HUES48 (cell line): ENCODE data around the gene MYDGF.
A peak's percentile ranks its signal among the peaks of the same experiment; 100 is the strongest.
"Not testable (repeated sequence)": the region's sequence is repeated elsewhere in the genome, so short reads cannot be mapped to it uniquely, and the experiment has no call there.

Experiments
- H3K27ac ChIP-seq: one replicate; pipeline ENCODE4 v1.7.0; 2013; ENCODE audit warnings: low read depth, low read length, inconsistent platforms
- H3K27me3 ChIP-seq: 2 replicates; pipeline ENCODE4 v1.6.1; 2013; ENCODE audit warnings: mild to moderate bottlenecking, low read length; ENCODE audit not compliant: control insufficient read depth, insufficient read depth
- H3K36me3 ChIP-seq: 2 replicates; pipeline ENCODE4 v1.6.1; 2013; ENCODE audit warnings: low read length; ENCODE audit not compliant: control insufficient read depth, insufficient read depth
- H3K4me1 ChIP-seq: 2 replicates; pipeline ENCODE4 v1.6.1; 2013; ENCODE audit warnings: mild to moderate bottlenecking, low read length; ENCODE audit not compliant: control insufficient read depth, insufficient read depth
- H3K4me3 ChIP-seq: 2 replicates; pipeline ENCODE4 v1.5.1; 2013; ENCODE audit warnings: mild to moderate bottlenecking, low read depth, low read length
- H3K9ac ChIP-seq: 2 replicates; pipeline ENCODE4 v1.6.1; 2013; ENCODE audit warnings: mild to moderate bottlenecking, low read depth, low read length, moderate library complexity
- H3K9me3 ChIP-seq: 2 replicates; pipeline ENCODE4 v1.6.1; 2013; ENCODE audit warnings: low read length; ENCODE audit not compliant: control insufficient read depth, insufficient read depth

MYDGF gene

DNA sequence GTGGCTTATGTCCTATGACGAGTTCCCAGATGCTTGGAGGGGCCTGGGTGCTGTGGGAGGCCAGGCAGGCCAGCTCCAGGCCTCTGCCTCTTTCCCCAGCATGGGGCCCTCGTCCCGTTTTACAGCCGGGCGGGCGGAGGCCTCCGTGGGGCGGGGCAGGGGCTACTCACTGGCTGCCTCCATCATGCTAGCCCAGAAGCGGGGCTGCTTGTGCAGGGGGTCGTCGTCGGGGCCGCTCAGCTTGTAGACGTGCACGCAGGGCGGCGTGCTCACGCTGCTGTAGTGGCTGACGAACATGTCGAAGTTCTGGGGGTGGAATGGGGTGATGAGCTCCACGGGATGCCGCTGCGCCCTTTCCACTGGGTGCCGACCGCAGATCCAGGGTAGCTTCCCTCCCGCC, 18.4 kb upstream of the MYDGF start:
- peaks cover 70% of the 10 kb centered on the region for H3K36me3 ChIP-seq
- H3K27me3 ChIP-seq: no peaks in the 10 kb centered on the region
- H3K4me3 ChIP-seq: no peak overlapping the region
- H3K27ac ChIP-seq: no peak overlapping the region
- no peak overlapping the region for H3K9ac ChIP-seq
- H3K4me1 ChIP-seq: no peaks in the 10 kb centered on the region
- H3K9me3 ChIP-seq: no peaks in the 10 kb centered on the region

DNA sequence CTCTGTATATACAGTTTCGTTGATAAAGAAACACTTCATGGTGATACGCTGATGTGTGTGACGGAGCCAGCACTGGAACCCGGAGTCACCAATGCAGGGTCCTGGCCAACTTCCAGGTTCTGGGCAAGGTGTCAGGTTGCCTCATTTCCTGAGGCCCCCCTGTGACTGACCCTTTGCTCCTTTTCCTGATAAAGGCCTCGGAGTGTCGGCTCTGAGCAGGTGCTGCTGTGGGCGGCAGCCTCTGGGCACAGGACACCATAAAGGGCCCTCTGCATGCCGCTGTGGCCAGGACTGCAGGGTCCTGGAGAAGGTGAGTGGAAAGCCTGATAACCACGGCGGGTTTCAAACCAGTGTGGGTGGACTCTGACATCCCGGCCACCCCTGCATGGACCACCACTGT, 17.3 kb upstream of the MYDGF start:
- H3K36me3 ChIP-seq: peaks cover 61% of the 10 kb centered on the region
- no peaks in the 10 kb centered on the region for H3K4me1 ChIP-seq
- H3K9ac ChIP-seq: no peak overlapping the region
- no peak overlapping the region for H3K4me3 ChIP-seq
- no peaks in the 10 kb centered on the region for H3K27me3 ChIP-seq
- no peak overlapping the region for H3K27ac ChIP-seq
- no peaks in the 10 kb centered on the region for H3K9me3 ChIP-seq

DNA sequence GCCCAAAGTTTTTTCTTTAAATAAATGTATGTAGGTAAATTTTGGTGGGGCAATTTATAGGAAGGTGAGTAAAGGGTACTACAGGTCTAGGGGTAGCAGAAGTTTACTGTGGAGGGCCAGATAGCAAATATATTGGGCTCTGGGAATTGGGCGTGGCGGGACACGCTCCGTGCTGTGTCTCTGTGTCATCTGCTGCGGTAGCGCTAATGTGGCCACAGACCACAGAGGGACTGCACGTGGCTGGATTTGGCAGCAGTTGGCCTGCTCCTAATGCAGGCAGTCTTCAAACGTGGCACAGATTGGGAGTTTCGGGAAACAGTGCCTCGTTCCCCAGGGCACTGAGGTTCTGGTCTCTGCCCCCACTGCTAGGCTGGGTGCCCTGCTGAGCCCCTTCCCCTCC, 16.6 kb upstream of the MYDGF start:
- peaks cover 59% of the 10 kb centered on the region for H3K36me3 ChIP-seq
- no peaks in the 10 kb centered on the region for H3K9me3 ChIP-seq
- H3K9ac ChIP-seq: no peak overlapping the region
- H3K27me3 ChIP-seq: no peaks in the 10 kb centered on the region
- H3K4me3 ChIP-seq: no peak overlapping the region
- H3K4me1 ChIP-seq: no peaks in the 10 kb centered on the region
- H3K27ac ChIP-seq: no peak overlapping the region

DNA sequence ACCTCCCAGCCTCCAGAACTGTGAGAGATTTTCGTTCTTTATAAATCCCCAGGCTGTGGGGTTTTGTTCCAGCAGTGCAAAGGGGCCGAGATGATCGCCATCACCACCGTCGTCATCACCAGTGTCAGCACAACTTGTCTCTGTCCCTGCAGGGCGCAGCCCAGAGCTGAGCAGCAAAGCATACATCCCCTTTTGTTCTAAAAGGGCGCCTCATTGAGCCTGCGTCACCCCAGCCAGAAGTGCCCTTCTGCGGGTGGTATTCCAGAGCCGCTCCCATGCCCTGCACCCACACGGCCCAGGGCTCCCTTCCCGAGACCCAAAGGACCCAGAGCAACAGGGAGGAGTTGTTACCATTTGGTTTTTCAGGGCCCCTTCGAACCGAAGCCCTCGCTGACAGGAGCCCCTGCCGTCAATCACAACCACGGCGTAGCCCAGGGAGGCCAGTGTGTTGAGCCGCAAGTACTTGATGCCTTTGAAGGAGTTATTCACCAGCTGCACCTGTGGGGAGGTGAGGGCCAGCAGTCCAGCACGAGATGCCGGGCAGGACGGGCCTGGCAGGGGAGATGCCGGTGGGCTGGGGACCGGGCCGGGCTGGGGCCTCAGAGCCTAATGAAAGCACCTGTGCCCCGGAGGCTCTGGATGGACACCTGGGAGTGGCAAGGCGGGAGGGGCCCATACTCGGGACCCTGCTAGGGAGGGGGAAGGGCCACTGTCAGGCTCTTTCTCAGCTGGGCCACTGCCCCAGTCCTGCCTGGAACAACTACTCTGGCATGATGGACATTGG, 14.4 kb upstream of the MYDGF start:
- Histone ChIP-seq H3K36me3 (peaks cover 47% of the 10 kb centered on the region), H3K9me3 (no peaks in the 10 kb centered on the region), H3K9ac (no peak overlapping the region), H3K4me1 (no peaks in the 10 kb centered on the region), H3K27me3 (no peaks in the 10 kb centered on the region), H3K4me3 (no peak overlapping the region), H3K27ac (no peak overlapping the region)

DNA sequence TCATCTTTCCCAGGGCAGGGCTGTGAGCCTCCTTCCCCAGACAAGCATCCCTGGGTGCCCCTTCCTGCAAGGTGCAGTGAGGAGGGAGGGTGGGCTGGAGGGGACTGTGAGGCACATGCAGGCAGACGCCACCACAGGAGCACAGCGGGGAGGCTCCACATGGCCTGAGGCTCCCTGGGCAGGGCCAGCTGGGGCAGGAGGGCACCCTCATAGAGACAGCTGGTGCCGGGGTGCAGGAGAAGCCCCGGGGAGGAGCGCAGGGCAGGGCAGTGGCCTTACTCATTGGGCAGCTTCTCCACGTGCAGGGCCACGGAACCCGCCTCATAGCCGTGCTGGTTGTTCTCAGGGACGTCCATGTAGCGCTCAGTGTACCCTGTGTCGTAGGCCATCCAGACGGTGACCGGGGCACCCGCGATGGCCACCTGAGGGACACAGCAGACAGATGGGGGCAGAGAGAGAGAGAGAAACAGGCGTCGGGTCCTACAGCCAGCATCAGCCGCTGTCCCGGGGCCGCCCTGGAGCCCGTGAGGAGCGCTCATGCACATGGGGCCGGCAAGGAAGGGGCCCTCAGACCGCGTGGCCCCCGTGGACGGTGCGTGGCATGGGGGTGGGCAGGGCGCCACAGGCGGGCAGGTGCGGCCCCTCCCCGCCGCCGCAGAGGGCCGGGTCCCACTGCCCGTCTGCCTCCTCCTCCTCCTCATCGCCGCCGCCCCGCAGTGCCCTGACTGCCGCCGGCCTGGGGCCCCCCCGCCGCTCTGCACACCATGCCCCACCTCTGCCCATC, 12.5 kb upstream of the MYDGF start:
- Histone ChIP-seq H3K9ac (no peak overlapping the region), H3K4me1 (peaks cover 5% of the 10 kb centered on the region; the same call in 1 of the 2 replicates), H3K9me3 (no peaks in the 10 kb centered on the region), H3K36me3 (peaks cover 37% of the 10 kb centered on the region), H3K27me3 (no peaks in the 10 kb centered on the region), H3K4me3 (no peak overlapping the region), H3K27ac (no peak overlapping the region)

DNA sequence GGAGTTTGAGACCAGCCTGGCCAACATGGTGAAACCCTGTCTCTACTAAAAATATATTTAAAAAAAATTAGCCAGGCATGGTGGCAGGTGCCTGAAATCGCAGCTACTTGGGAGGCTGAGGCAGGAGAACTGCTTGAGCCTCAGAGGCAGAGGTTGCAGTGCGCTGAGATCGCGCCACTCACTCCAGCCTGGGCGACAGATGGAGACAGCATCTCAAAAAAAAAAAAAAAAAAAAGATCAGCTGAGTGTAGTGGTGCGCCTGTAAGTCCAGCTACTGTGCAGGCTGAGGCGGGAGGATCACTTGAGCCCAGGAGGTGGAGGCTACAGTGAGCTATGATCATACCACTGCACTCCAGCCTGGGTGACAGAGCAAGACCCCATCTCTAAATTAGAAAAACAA, 9.9 kb upstream of the MYDGF start:
- not testable (repeated sequence) for H3K4me1 ChIP-seq, H3K4me3 ChIP-seq, H3K27ac ChIP-seq, H3K9ac ChIP-seq, H3K27me3 ChIP-seq, H3K9me3 ChIP-seq
- H3K36me3 ChIP-seq: peaks cover 26% of the 10 kb centered on the region

DNA sequence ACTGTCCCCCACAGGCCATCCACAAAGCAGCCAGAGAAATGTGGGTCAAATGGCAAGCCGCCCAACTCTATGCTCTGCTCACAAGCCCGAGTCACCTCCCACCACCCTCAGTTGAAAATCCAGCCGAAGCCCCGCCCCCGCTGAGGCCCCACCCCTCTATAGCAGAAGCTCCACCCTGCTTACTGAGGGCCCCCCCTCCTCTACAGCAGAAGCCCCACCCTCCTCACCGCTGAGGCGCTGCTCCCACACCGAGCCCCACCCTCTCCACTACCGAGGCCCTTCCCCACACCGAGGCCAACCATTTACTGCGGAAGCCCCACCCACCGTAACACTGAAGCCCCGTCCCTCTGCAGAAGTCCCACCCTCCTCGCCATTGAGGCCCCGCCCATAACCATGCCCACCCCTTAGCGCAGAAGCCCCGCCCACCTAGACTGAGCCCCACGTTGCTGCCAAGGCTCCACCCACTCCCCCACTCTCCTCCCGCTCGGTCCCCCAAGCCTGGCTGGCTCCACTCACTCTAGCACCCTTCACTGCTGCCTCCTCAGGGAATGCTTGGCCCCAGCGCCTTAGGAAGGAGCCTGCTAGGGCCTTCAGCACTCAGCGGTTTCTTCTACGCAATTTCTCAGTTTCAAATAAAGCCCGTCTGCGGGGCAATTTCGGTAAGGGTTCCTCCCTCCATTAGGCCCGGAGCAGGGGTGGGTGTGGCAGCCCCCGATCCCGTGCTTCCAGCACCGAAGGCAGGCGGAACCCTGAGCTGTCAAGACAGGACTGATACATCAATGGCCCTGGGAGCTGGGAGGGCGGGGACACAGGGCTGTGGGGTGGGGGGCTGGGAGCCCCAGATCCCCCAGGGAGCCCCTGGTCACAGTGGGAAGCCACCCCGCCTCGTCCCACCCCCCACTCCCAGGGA, 9.0 kb upstream of the MYDGF start:
- Histone ChIP-seq H3K4me1 (peaks cover 9% of the 10 kb centered on the region; the same call in 1 of the 2 replicates), H3K36me3 (peaks cover 19% of the 10 kb centered on the region), H3K4me3 (no peak overlapping the region; the same call in 1 of the 2 replicates), H3K9me3 (no peaks in the 10 kb centered on the region), H3K27ac (peak overlapping the region; percentile 42), H3K9ac (no peak overlapping the region), H3K27me3 (no peaks in the 10 kb centered on the region)

DNA sequence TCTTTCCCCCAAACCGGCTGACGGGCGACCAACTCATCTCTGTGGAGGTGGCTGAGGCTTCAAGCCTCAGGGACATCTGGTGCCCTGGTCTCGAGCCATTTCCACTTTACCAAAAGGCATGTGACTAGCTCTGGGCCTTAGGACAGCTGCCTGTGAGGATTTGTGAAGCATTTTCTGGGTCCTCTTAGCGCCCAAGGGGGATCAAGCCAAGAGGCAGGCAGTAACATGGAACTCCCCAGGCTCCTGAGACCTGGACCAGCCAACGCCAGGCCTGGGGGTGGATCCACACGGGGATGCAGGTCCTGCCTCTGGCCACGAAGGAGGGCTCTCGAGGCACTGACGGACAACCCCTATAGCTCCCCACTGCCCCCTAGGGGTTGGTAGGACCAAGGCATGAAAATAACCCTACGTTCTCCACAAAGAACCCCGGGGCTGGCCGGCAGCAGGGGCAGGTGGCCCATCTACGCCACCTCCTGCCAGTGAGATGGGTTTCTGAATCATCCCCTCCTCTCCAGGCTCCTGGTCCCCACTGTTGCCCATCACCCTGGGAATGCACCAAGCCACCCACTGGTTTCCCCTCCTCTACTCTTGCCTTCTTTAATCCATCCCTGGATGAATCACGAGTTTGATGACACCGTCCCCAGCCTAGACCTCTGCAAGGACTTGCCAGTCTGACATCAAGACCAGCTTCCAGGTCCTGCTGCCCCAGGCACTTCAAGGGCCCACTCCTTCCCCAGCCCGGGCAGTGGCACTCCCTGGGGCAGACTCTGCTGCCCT, 7.0 kb upstream of the MYDGF start:
- H3K36me3 ChIP-seq: peaks cover 10% of the 10 kb centered on the region; the same call in 1 of the 2 replicates
- no peak overlapping the region for H3K9ac ChIP-seq
- peaks cover 9% of the 10 kb centered on the region; the same call in 1 of the 2 replicates for H3K4me1 ChIP-seq
- H3K27me3 ChIP-seq: no peaks in the 10 kb centered on the region
- H3K9me3 ChIP-seq: no peaks in the 10 kb centered on the region
- no peak overlapping the region for H3K4me3 ChIP-seq
- H3K27ac ChIP-seq: peak overlapping the region; percentile 21

DNA sequence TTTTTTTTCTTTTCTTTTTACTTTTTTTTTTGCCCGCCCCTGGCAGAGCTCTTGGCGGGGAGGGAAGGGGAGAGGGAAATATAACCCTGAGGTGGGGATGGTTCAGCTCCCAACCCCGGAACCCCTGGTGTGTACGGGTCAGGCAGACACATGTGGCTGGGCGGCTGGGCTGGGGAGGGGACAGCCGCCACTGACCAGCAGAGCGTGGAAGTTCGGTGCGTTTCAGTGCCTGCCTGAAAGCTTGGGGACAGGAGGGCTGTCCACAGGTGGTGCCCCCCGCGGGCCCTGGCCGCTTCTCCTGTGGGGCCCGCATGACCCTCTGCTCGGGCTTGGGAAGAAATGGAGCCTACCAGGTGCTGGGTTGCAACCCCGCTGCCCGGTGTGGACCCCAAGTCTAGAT, 5.2 kb upstream of the MYDGF start:
- Histone ChIP-seq H3K27me3 (no peaks in the 10 kb centered on the region), H3K4me1 (peaks cover 9% of the 10 kb centered on the region; the same call in 1 of the 2 replicates), H3K36me3 (0 out of 2 replicates have a peak, but pooled peaks cover 4% of the 10 kb centered on the region), H3K9me3 (no peaks in the 10 kb centered on the region), H3K27ac (no peak overlapping the region), H3K9ac (no peak overlapping the region), H3K4me3 (no peak overlapping the region)

DNA sequence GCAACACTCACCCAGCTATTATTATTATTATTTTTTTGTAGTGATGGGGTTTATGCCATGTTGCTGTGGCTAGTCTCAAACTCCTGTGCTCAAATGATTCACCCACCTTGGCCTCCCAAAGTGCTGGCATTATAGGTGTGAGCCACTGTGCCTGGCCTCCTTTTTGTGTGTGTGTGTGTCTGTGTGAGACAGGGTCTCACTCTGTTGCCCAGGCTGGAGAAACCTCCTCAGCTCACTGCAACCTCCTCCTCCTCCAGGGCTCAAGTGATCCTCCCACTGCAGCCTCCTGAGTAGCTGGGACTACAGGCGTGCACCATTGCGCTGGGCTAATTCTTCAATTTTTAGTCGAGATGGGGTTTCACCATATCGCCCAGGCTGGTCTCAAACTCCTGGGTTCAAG, 3.6 kb upstream of the MYDGF start:
- no peak overlapping the region for H3K27ac ChIP-seq
- H3K4me1 ChIP-seq: peaks cover 8% of the 10 kb centered on the region; the same call in 1 of the 2 replicates
- H3K4me3 ChIP-seq: no peak overlapping the region
- H3K9ac ChIP-seq: no peak overlapping the region
- no peaks in the 10 kb centered on the region for H3K27me3 ChIP-seq
- H3K36me3 ChIP-seq: 0 out of 2 replicates have a peak, but pooled peaks cover 4% of the 10 kb centered on the region
- no peaks in the 10 kb centered on the region for H3K9me3 ChIP-seq
